Prostate gland (tissue), 2 donors: Measurements from ENCODE around the gene LILRB4. TPM values are rescaled to one million over a fixed set of nuclear protein-coding genes. Genes with fewer than 3 reads are reported as not detected.
"Not testable (repeated sequence)": the region's sequence is repeated elsewhere in the genome, so short reads cannot be mapped to it uniquely, and the experiment has no call there.

Experiments
- DNase-seq: peaks from one replicate; pipeline ENCODE4 v3.0.0-alpha.2; 2019; ENCODE audit warnings: low spot score
- H3K27ac ChIP-seq, 2 donors: fragments of 200-600 bp; sonication (generic); 2 replicates each; pipeline ENCODE4 v1.5.1; 2017 to 2019
- H3K27me3 ChIP-seq: fragments of 200-600 bp; sonication (generic); replicated peaks from 2 replicates; pipeline ENCODE4 v1.5.1; 2019; ENCODE audit not compliant: insufficient read depth
- H3K36me3 ChIP-seq, 2 donors: fragments of 200-600 bp; sonication (generic); 1 replicate in 1 of 2; 2 replicates in 1 of 2; pipeline versions ENCODE4 v1.5.1 to v1.8.1; 2017 to 2019
- H3K4me1 ChIP-seq: fragments of 200-600 bp; sonication (generic); replicated peaks from 2 replicates; pipeline ENCODE4 v1.5.1; 2019
- H3K4me3 ChIP-seq, 2 donors: fragments of 200-600 bp; sonication (generic); 2 replicates each; pipeline ENCODE4 v1.5.1; 2017 to 2019
- H3K9me3 ChIP-seq: fragments of 200-600 bp; sonication (generic); 2 replicates; pipeline ENCODE4 v1.5.1; 2017
- POLR2A ChIP-seq: fragments of 450-650 bp; IDR thresholded peaks from one replicate; pipeline ENCODE4 v1.6.1; 2016; ENCODE audit warnings: antibody characterized with exemption, mild to moderate bottlenecking
- POLR2AphosphoS5 ChIP-seq: sonication (generic); formaldehyde crosslinking; IDR thresholded peaks from one replicate; pipeline ENCODE4 v1.6.1; 2017; ENCODE audit warnings: antibody characterized with exemption
- WGBS: methylation state at CpG from one replicate; pipeline ENCODE4 v1.1.5; 2018; 5-methylcytosine and 5-hydroxymethylcytosine counted together
- intact Hi-C: fragments of 100-400 bp; cut with DNase I; formaldehyde crosslinking; loops from one replicate; pipeline ENCODE4 v1.14.2; 2022
- microRNA-seq: library from miRNA; unstranded; fragments of <30 nt; microRNA quantifications from one replicate; pipeline ENCODE4, GENCODE V29; 2016
- small RNA-seq, 2 donors: library from RNA; depleted of rRNA; stranded (forward); fragments of <200 nt; gene quantifications; one replicate each; pipeline ENCODE3, GENCODE V24; 2016
- total RNA-seq, 2 donors: library from RNA; depleted of rRNA; stranded (reverse); fragments of >200 nt; gene quantifications; one replicate each; pipeline ENCODE4 v1.1.0, GENCODE V29; 2016
- TF ChIP-seq, protein P1 (sequence below), 4 experiments: fragments of 200-600 bp in 2 of 4; fragments of 450-650 bp in 2 of 4; sonication (generic) in 2 of 4; IDR thresholded peaks; 1 replicate in 3 of 4; 2 replicates in 1 of 4; pipeline ENCODE4 v1.5.1; 2016 to 2019; ENCODE audit warnings: antibody characterized with exemption in 4 of 4, mild to moderate bottlenecking in 2 of 4, moderate library complexity in 2 of 4

Gene LILRB4
- total RNA-seq, 2 donors from 2014 or later: 1.6 to 5.7 TPM

DNA sequence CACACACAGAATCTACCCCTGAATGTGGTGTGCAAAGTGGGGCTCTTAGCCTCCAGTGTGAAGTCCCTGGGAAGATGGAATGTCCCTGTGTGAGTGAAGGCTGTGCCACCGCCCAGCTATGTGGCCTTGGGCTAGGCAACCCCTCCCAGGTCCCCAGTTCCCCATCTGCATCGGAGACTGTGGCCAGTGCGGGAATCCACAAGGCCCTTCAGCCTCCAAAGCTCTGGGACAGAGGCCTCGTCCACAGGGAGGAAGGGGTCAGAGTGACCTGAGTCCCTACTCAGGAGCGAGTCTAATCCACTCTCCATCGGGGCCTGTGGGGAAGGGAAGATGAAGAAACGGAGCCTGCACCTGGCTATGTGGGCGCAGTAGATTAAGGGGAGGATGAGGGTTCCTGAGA is 42.1 kb downstream of the LILRB4 start:
- H3K9me3 ChIP-seq: no peaks in the 10 kb centered on the region
- H3K36me3 ChIP-seq: no peaks in the 10 kb centered on the region
- H3K4me3 ChIP-seq: no peak overlapping the region
- 75% methylated on average over 8 of the region's 8 CpGs for WGBS
- no peaks in the 10 kb centered on the region for H3K27me3 ChIP-seq
- TF ChIP-seq, protein P1, sequence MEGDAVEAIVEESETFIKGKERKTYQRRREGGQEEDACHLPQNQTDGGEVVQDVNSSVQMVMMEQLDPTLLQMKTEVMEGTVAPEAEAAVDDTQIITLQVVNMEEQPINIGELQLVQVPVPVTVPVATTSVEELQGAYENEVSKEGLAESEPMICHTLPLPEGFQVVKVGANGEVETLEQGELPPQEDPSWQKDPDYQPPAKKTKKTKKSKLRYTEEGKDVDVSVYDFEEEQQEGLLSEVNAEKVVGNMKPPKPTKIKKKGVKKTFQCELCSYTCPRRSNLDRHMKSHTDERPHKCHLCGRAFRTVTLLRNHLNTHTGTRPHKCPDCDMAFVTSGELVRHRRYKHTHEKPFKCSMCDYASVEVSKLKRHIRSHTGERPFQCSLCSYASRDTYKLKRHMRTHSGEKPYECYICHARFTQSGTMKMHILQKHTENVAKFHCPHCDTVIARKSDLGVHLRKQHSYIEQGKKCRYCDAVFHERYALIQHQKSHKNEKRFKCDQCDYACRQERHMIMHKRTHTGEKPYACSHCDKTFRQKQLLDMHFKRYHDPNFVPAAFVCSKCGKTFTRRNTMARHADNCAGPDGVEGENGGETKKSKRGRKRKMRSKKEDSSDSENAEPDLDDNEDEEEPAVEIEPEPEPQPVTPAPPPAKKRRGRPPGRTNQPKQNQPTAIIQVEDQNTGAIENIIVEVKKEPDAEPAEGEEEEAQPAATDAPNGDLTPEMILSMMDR (IDR thresholded peaks at IDR 0.05): no peak
- TF ChIP-seq POLR2AphosphoS5 (no peak), POLR2A (no peak)
- H3K27ac ChIP-seq: no peak overlapping the region
- no peak for DNase-seq
- no peaks in the 10 kb centered on the region for H3K4me1 ChIP-seq
- intact Hi-C loops: no loop called here

DNA sequence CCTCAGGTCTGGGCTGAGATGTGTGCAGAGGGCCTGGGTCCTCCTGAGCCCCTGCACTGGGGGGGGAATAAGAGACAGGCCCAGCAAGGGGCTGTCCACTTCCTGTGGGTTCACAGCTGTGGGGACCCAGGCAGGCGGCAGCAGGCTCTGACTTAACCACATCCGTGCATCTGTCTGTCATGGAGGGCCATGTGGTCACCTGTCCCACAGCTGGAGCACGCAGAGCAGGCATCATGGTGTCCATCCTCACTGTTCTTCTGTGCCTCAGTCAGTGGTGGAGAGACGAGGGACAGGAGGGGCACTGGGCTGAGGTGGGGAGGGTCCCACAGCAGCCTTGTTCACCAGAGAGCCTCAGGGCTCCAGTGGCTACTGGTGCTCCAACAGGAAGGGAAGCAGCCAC is 45.2 kb downstream of the LILRB4 start:
- intact Hi-C loops: no loop called here
- H3K36me3 ChIP-seq: no peaks in the 10 kb centered on the region
- no peaks in the 10 kb centered on the region for H3K27me3 ChIP-seq
- no peaks in the 10 kb centered on the region for H3K9me3 ChIP-seq
- TF ChIP-seq, protein P1 (IDR thresholded peaks at IDR 0.05): no peak
- TF ChIP-seq POLR2A: no peak
- TF ChIP-seq POLR2AphosphoS5: no peak
- WGBS: 64% methylated on average over 4 of the region's 4 CpGs
- no peak for DNase-seq
- H3K4me1 ChIP-seq: no peaks in the 10 kb centered on the region
- no peak overlapping the region for H3K27ac ChIP-seq
- no peak overlapping the region for H3K4me3 ChIP-seq

DNA sequence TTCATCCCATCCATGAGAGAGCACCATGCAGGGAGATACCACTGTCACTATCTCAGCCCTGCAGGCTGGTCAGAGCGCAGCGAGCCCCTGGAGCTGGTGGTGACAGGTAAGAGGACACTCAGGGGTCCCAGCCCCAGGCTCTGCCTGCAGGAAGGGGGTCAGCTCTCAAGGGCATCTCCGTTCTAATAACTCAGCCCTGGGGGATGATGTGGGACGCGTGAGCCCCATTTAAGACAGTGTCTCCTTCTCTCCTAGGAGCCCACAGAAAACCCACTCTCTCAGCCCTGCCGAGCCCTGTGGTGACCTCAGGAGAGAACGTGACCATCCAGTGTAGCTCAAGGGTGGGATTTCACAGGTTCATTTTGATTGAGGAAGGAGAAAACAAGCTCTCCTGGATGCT is 46.0 kb downstream of the LILRB4 start:
- no peak for TF ChIP-seq POLR2A
- TF ChIP-seq, protein P1 (IDR thresholded peaks at IDR 0.05): no peak
- TF ChIP-seq POLR2AphosphoS5: no peak
- no peaks in the 10 kb centered on the region for H3K36me3 ChIP-seq
- no peaks in the 10 kb centered on the region for H3K27me3 ChIP-seq
- no peak overlapping the region for H3K27ac ChIP-seq
- DNase-seq: no peak
- no peaks in the 10 kb centered on the region for H3K4me1 ChIP-seq
- no peak overlapping the region for H3K4me3 ChIP-seq
- WGBS: 88% methylated on average over 7 of the region's 7 CpGs
- H3K9me3 ChIP-seq: no peaks in the 10 kb centered on the region
- intact Hi-C loops: no loop called here

DNA sequence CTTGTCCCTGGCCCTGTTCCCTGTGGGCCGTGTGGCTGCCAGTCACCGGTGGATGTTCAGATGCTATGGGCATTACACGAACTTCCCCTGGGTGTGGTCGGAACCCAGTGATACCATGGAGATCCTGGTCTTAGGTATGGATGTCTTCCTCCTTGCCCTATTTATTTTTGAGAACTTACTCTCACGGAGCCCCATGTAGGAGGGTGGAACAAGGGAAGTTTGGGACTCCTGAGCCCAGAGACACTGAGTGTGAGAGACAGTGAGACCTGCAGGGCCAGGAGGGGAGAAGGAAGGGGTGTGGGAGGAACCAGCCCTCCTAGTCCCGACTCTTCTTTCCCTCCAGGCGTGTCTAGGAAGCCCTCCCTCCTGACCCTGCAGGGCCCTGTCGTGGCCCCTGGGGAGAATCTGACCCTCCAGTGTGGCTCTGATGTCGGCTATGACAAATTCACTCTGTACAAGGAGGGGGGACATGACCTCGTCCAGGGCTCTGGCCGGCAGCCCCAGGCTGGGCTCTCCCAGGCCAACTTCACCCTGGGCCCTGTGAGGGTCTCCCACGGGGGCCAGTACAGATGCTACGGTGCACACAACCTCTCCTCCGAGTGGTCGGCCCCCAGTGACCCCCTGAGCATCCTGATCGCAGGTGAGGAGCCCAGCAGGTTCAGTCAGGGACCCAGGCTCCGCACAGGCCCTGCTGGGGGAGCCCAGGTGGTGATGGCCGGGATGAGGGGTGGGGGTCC is 46.6 kb downstream of the LILRB4 start:
- H3K27ac ChIP-seq: no peak overlapping the region
- no peaks in the 10 kb centered on the region for H3K27me3 ChIP-seq
- 83% methylated on average over 15 of the region's 18 CpGs for WGBS
- H3K36me3 ChIP-seq: no peaks in the 10 kb centered on the region
- TF ChIP-seq POLR2AphosphoS5 (no peak), POLR2A (no peak)
- TF ChIP-seq, protein P1 (IDR thresholded peaks at IDR 0.05): no peak
- intact Hi-C loops: no loop called here
- no peaks in the 10 kb centered on the region for H3K4me1 ChIP-seq
- no peaks in the 10 kb centered on the region for H3K9me3 ChIP-seq
- no peak overlapping the region for H3K4me3 ChIP-seq
- no peak for DNase-seq

DNA sequence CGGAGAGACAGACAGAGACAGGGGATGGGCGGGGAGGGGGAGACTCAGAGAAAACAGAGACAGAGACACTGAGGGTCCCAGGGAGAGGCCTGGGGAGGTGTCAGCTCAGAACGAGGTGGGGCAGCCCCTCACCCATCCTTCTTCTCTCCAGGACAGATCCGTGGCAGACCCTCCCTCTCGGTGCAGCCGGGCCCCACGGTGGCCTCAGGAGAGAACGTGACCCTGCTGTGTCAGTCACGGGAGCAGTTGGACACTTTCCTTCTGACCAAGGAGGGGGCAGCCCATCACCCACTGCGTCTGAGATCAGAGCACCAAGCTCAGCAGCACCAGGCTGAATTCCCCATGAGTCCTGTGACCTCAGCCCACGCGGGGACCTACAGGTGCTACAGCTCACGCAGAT is 47.2 kb downstream of the LILRB4 start:
- intact Hi-C loops, DNase-seq, H3K36me3 ChIP-seq, H3K4me1 ChIP-seq, H3K9me3 ChIP-seq, H3K27ac ChIP-seq, H3K27me3 ChIP-seq, H3K4me3 ChIP-seq: not testable (repeated sequence)
- WGBS: 66% methylated on average over 11 of the region's 13 CpGs

Small RNAs within 50 kb of the gene (microRNA-seq; reads per million reads assigned to microRNA genes)
- not detected for gene MIR8061

Small RNAs within 50 kb of the gene (small RNA-seq; reads per million reads assigned to genes)
- gene AC245036.3 (0 reads per million in 2 donors), gene AC245128.2 (0 reads per million in 2 donors), gene MIR8061 (0 reads per million in 2 donors)

Other genes starting within 250 kb of the LILRB4 start
- 100 to 1,000 TPM in 1 of 2 donors, 1 to 10 TPM in 1; 1.8 to 136 TPM for gene TTYH1, start 247.5 kb upstream of the LILRB4 start, total RNA-seq
- gene LENG8, start 213.8 kb upstream of the LILRB4 start, total RNA-seq: 100 to 1,000 TPM; 111 to 292 TPM
- 10 to 100 TPM; 18.6 to 22.2 TPM for gene LENG9, start 199.2 kb upstream of the LILRB4 start, total RNA-seq
- 100 to 1,000 TPM; 102 to 193 TPM for gene CDC42EP5, start 189.7 kb upstream of the LILRB4 start, total RNA-seq
- not detected for gene LAIR2, start 160.2 kb upstream of the LILRB4 start, total RNA-seq
- gene LILRA2, start 89.2 kb upstream of the LILRB4 start, total RNA-seq: 1 to 10 TPM; 1.6 to 2.5 TPM
- gene LILRA1, start 69.4 kb upstream of the LILRB4 start, total RNA-seq: 1 to 10 TPM in 1 of 2 donors, under 1 TPM in 1; 0.96 to 1.7 TPM
- 1 to 10 TPM in 1 of 2 donors, under 1 TPM in 1; 0.68 to 1.2 TPM for gene LILRB1, start 32.5 kb upstream of the LILRB4 start, total RNA-seq
- not detected for gene KIR3DL3, start 61.5 kb downstream of the LILRB4 start, total RNA-seq
- not detected for gene KIR2DL3, start 75.5 kb downstream of the LILRB4 start, total RNA-seq
- gene KIR2DL1, start 106.8 kb downstream of the LILRB4 start, total RNA-seq: not detected
- not detected for gene KIR2DL4, start 140.6 kb downstream of the LILRB4 start, total RNA-seq
- gene KIR3DL1, start 153.5 kb downstream of the LILRB4 start, total RNA-seq: not detected
- 1 to 10 TPM in 1 of 2 donors, not detected in 1; 1.4 TPM for gene KIR2DS4, start 169.7 kb downstream of the LILRB4 start, total RNA-seq
- gene KIR3DL2, start 187.5 kb downstream of the LILRB4 start, total RNA-seq: not detected
- gene FCAR, start 211.2 kb downstream of the LILRB4 start, total RNA-seq: not detected
- gene NCR1, start 243.2 kb downstream of the LILRB4 start, total RNA-seq: under 1 TPM in 1 of 2 donors, not detected in 1; 0.34 TPM